Lung (tissue), 12 donors: ENCODE data around the gene C2CD4B. TPM values are rescaled to one million over a fixed set of nuclear protein-coding genes. Genes with fewer than 3 reads are reported as not detected.

Experiments used
- ATAC-seq: fragments of 200-7000 bp; cut with Tn5 transposase; one replicate; pipeline ENCODE4 v1.9.1; 2020; ENCODE audit warnings: moderate number of reproducible peaks; ENCODE audit not compliant: insufficient read depth, low FRiP score
- DNase-seq, 3 donors: peaks; one replicate each; pipeline ENCODE4 v3.0.0-alpha.2; 2013 to 2017
- H3K27ac ChIP-seq, 2 donors: one replicate each; pipeline ENCODE4 v1.5.1; 2013; ENCODE audit warnings: mild to moderate bottlenecking in 2 of 2, moderate library complexity in 2 of 2, control low read depth in 1 of 2, inconsistent platforms in 1 of 2, low read depth in 1 of 2, low read length in 1 of 2
- H3K27me3 ChIP-seq, 3 donors: one replicate each; pipeline ENCODE4 v1.5.1; 2013; ENCODE audit warnings: low read length in 2 of 3; ENCODE audit not compliant: control insufficient read depth in 3 of 3, insufficient read depth in 3 of 3
- H3K36me3 ChIP-seq, 4 donors: one replicate each; pipeline ENCODE4 v1.5.1; 2013; ENCODE audit warnings: low read length in 4 of 4, mild to moderate bottlenecking in 1 of 4, moderate library complexity in 1 of 4; ENCODE audit not compliant: control insufficient read depth in 4 of 4, insufficient read depth in 4 of 4
- H3K4me1 ChIP-seq, 5 donors: one replicate each; pipeline ENCODE4 v1.5.1; 2013; ENCODE audit warnings: low read length in 5 of 5, mild to moderate bottlenecking in 2 of 5, moderate library complexity in 1 of 5; ENCODE audit not compliant: control insufficient read depth in 5 of 5, insufficient read depth in 5 of 5
- H3K4me3 ChIP-seq: one replicate; pipeline ENCODE4 v1.5.1; 2013; ENCODE audit warnings: mild to moderate bottlenecking, control low read depth, moderate library complexity
- H3K9ac ChIP-seq, 2 donors: one replicate each; pipeline ENCODE4 v1.5.1; 2013; ENCODE audit warnings: low read length in 2 of 2, control low read depth in 1 of 2; ENCODE audit not compliant: insufficient read depth in 1 of 2
- H3K9me3 ChIP-seq, 4 donors: one replicate each; pipeline ENCODE4 v1.5.1; 2013; ENCODE audit warnings: low read length in 3 of 4, mild to moderate bottlenecking in 1 of 4, moderate library complexity in 1 of 4; ENCODE audit not compliant: control insufficient read depth in 4 of 4, insufficient read depth in 3 of 4
- WGBS, 2 donors: extraction: QIAGEN DNeasy Blood & Tissue Kit; methylation state at CpG; one replicate each; pipeline ENCODE4 v1.1.7; 2013; 5-methylcytosine and 5-hydroxymethylcytosine counted together
- polyA plus RNA-seq, 2 donors: library from polyadenylated mRNA; stranded (reverse); fragments of 200-250 nt; gene quantifications; one replicate each; pipeline ENCODE4 v1.2.1, GENCODE V29; 2013
- total RNA-seq, 2 donors: library from RNA; depleted of rRNA in 1 of 2; stranded (reverse); fragments of >200 nt in 1 of 2; gene quantifications; one replicate each; pipeline ENCODE4 v1.2.1, GENCODE V29; 2014 to 2021
- TF ChIP-seq, protein P1 (sequence below): IDR thresholded peaks from 2 replicates; pipeline ENCODE4 v1.5.1; 2012; ENCODE audit warnings: mild to moderate bottlenecking; ENCODE audit errors: control extremely low read depth, extremely low read depth
- donor health status: control.
- donor health status: control.
- donor health status: Bipolar disorder and iron deficiency.
- donor health status: healthy.
- donor health status: DM: yes; HTN: yes; CAD: no.

Gene C2CD4B
- total and polyA plus RNA-seq, 4 donors: 3.4 to 12.6 (median 7.6) TPM

DNA sequence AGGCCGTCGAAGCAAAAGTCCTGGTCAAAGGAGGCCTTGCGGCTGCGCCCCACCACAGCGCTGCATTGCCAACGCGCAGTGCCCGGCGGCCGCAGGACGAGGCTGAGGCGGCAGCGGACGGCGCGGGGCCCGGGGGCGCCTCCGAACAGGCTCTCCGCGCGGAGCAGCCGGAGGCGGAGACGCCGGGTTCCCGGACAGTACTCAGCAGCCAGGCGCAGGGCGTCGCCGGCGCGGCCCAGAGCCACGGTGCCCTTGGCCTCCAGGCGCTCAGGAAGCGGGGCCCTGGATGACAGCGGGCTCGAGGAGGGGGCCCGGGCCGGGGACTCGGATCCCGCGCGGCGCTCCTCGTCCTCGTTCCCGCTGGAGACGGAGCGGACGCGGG is 1.1 kb downstream of the C2CD4B start:
- ATAC-seq (no peak), DNase-seq (peak in 2 of 3 donors; percentile 7 to 25)
- Histone ChIP-seq H3K4me1 (peaks cover 0 to 8% (median 0%) of the 10 kb centered on the region in 5 donors), H3K4me3 (peak overlapping the region; percentile 65), H3K9ac (no peak overlapping the region), H3K36me3 (no peaks in the 10 kb centered on the region), H3K27me3 (peaks cover 0 to 58% (median 48%) of the 10 kb centered on the region in 3 donors), H3K9me3 (no peaks in the 10 kb centered on the region), H3K27ac (peak overlapping the region; percentile 77 to 87)
- WGBS, 2 donors: 1 to 2% methylated on average over 29 to 52 of the region's 52 CpGs
- TF ChIP-seq, protein P1, sequence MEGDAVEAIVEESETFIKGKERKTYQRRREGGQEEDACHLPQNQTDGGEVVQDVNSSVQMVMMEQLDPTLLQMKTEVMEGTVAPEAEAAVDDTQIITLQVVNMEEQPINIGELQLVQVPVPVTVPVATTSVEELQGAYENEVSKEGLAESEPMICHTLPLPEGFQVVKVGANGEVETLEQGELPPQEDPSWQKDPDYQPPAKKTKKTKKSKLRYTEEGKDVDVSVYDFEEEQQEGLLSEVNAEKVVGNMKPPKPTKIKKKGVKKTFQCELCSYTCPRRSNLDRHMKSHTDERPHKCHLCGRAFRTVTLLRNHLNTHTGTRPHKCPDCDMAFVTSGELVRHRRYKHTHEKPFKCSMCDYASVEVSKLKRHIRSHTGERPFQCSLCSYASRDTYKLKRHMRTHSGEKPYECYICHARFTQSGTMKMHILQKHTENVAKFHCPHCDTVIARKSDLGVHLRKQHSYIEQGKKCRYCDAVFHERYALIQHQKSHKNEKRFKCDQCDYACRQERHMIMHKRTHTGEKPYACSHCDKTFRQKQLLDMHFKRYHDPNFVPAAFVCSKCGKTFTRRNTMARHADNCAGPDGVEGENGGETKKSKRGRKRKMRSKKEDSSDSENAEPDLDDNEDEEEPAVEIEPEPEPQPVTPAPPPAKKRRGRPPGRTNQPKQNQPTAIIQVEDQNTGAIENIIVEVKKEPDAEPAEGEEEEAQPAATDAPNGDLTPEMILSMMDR: no peak

DNA sequence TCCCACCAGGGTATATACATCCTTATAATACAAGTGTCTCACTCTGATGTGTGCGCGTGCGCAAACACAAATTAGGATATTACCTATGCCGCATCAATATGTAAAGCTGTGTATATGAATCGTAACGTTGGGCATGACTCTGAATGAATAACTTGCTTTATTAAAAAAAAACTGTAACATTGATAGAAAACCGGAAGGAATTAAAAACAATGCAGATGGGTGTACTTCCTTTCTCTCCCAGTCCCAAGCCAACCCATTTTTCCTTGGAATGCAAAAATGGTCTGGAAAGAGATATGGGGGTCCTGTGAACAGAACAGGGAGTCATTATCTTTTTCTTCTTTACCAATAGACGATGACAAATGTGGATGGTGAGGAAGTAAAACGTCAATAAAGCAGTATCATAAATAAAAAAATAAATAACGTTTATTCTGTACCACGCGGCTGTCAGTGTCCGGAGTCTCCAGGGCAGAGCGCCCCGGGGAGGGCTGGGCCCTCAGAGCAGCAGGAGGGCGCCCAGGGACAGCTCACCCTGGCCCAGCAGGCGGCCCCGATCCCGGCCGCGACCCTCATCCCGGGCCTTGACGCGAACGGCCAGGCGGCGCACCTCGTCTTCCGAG is 1.6 kb downstream of the C2CD4B start:
- ATAC-seq: no peak
- no peaks in the 10 kb centered on the region for H3K36me3 ChIP-seq
- WGBS, 2 donors: 26 to 27% methylated on average over 29 of the region's 29 CpGs
- no peaks in the 10 kb centered on the region for H3K9me3 ChIP-seq
- peaks cover 0 to 8% (median 0%) of the 10 kb centered on the region in 5 donors for H3K4me1 ChIP-seq
- no peak overlapping the region for H3K9ac ChIP-seq
- DNase-seq: no peak
- H3K27me3 ChIP-seq: peaks cover 0 to 53% (median 48%) of the 10 kb centered on the region in 3 donors
- peak overlapping the region; percentile 65 for H3K4me3 ChIP-seq
- peak overlapping the region; percentile 77 to 87 for H3K27ac ChIP-seq
- TF ChIP-seq, protein P1: no peak

DNA sequence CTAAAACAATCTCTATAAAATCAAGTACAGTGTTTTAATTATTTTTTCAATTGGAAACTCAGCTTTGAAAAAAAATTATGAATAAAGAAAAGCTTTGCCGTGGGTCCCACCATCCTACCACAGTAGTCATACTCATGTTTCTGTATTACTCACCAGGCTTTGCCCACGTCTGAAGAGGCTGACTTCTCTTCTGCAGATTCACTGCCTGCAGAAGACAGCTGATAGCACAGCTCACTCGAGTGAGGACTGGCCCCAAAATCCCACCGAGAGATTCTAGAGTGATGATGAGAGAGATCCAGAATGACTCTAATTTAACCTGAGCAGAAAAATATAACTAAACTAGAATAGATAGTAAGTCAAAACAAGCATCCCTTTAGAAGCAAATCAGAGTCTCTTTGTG is 11.9 kb downstream of the C2CD4B start:
- WGBS, 2 donors: 75 to 79% methylated on average over 4 of the region's 4 CpGs
- no peaks in the 10 kb centered on the region for H3K4me1 ChIP-seq

More for the DNA sequence above, 11.9 kb downstream of the C2CD4B start:
- Histone ChIP-seq H3K9ac (no peak overlapping the region), H3K4me3 (no peak overlapping the region), H3K27me3 (peaks cover 0 to 5% (median 0%) of the 10 kb centered on the region in 3 donors), H3K36me3 (no peaks in the 10 kb centered on the region), H3K27ac (no peak overlapping the region), H3K9me3 (no peaks in the 10 kb centered on the region)
- ATAC-seq (no peak), DNase-seq (no peak)
- TF ChIP-seq, protein P1: no peak
